ENCODE data around the gene SETD2. TPM values are rescaled to one million over a fixed set of nuclear protein-coding genes. Genes with fewer than 3 reads are reported as not detected.
A peak's percentile ranks its signal among the peaks of the same experiment; 100 is the strongest.

SETD2 gene
- total and polyA plus RNA-seq, 7 donors = 12.0 to 72.6 (median 52.3) TPM

GRCh38 chr3:47176582-47176981 is 12.7 kb upstream of the SETD2 start:
- intact Hi-C loops (cut with DNase I) = no loop called here
- no peak overlapping the region for H3K4me3 ChIP-seq
- WGBS, 2 donors = 95 to 96% methylated on average over 5 of the region's 5 CpGs
- no peak for TF ChIP-seq POLR2A (IDR thresholded peaks at IDR 0.05)
- TF ChIP-seq EP300 (IDR thresholded peaks at IDR 0.05) = no peak
- TF ChIP-seq CTCF (IDR thresholded peaks at IDR 0.05) = no peak
- TF ChIP-seq POLR2AphosphoS5 (IDR thresholded peaks at IDR 0.05) = no peak
- no peak overlapping the region for H3K27ac ChIP-seq
- no peaks in the 10 kb centered on the region for H3K27me3 ChIP-seq
- no peaks in the 10 kb centered on the region for H3K4me1 ChIP-seq
- peaks cover 0 to 23% (median 4%) of the 10 kb centered on the region in 4 donors for H3K36me3 ChIP-seq
- no peak for DNase-seq
- no peaks in the 10 kb centered on the region for H3K9me3 ChIP-seq

GRCh38 chr3:47163169-47164006 is 525 bp downstream of the SETD2 start:
- TF ChIP-seq POLR2AphosphoS5 (IDR thresholded peaks at IDR 0.05) = peak in 1 of 4 donors; percentile 7
- no peak for TF ChIP-seq CTCF (IDR thresholded peaks at IDR 0.05)
- TF ChIP-seq POLR2A (IDR thresholded peaks at IDR 0.05) = no peak
- intact Hi-C loops (cut with DNase I) = loop anchor here (1.0 to 10.0 kb wide), 6 partner anchors 120 to 229 kb away; partner anchors contain the start of genes CCDC12, NBEAL2 and PTPN23
- H3K27ac ChIP-seq = peak overlapping the region; percentile 92 to 98 (median 96)
- peak; percentile 70 for DNase-seq
- no peaks in the 10 kb centered on the region for H3K36me3 ChIP-seq
- no peaks in the 10 kb centered on the region for H3K9me3 ChIP-seq
- peak overlapping the region; percentile 67 to 96 (median 82) for H3K4me3 ChIP-seq
- WGBS, 2 donors = 0% methylated on average over 106 of the region's 106 CpGs
- H3K27me3 ChIP-seq = no peaks in the 10 kb centered on the region
- H3K4me1 ChIP-seq = peaks cover 0 to 62% (median 58%) of the 10 kb centered on the region in 4 donors

DNA sequence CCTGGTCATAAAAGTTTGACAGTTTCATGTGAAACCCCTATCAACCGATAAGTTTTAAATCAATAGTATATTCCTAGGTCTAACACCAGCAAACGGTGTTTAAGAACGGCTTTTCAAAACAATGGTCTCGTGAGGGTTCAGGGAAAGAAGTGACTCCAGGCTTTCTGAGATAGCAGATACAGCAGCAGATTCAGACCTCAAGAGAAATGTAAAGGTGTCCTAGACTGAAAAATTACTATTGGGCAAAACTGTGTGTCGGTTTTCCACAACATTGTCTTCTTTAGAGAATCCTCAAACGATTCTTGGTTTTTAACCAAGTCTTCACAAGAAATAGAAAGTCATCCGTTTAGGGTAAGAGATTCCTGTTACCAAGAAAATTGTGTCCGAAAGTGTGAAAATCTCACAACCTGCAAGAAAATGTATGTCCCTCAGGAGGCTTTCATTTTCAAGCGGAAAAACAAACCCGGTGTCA is 1.2 kb downstream of the SETD2 start:
- Histone ChIP-seq H3K36me3 (no peaks in the 10 kb centered on the region), H3K27ac (peak overlapping the region; percentile 92 to 98 (median 96)), H3K4me3 (peak overlapping the region; percentile 67 to 96 (median 82)), H3K9me3 (no peaks in the 10 kb centered on the region), H3K27me3 (no peaks in the 10 kb centered on the region), H3K4me1 (peaks cover 0 to 69% (median 62%) of the 10 kb centered on the region in 4 donors)
- WGBS, 2 donors = 1 to 2% methylated on average over 10 of the region's 10 CpGs
- no peak for DNase-seq
- intact Hi-C loops (cut with DNase I) = loop anchor here (5.0 to 10.0 kb wide), 5 partner anchors 158 to 228 kb away; partner anchors contain the start of genes CCDC12, NBEAL2 and PTPN23
- TF ChIP-seq CTCF (IDR thresholded peaks at IDR 0.05) = no peak

GRCh38 chr3:47161983-47162696 is 1.8 kb downstream of the SETD2 start:
- Histone ChIP-seq H3K36me3 (no peaks in the 10 kb centered on the region), H3K27me3 (no peaks in the 10 kb centered on the region), H3K9me3 (no peaks in the 10 kb centered on the region), H3K27ac (peak overlapping the region; percentile 92 to 98 (median 96)), H3K4me3 (peak overlapping the region; percentile 67 to 96 (median 82)), H3K4me1 (peaks cover 0 to 75% (median 67%) of the 10 kb centered on the region in 4 donors)
- TF ChIP-seq POLR2AphosphoS5 (IDR thresholded peaks at IDR 0.05) = no peak
- TF ChIP-seq EP300 (IDR thresholded peaks at IDR 0.05) = no peak
- no peak for TF ChIP-seq POLR2A (IDR thresholded peaks at IDR 0.05)
- TF ChIP-seq CTCF (IDR thresholded peaks at IDR 0.05) = no peak
- intact Hi-C loops (cut with DNase I) = loop anchor here (5.0 to 10.0 kb wide), 5 partner anchors 157 to 227 kb away; partner anchors contain the start of genes CCDC12, NBEAL2 and PTPN23
- 2 to 8% methylated on average over 4 of the region's 4 CpGs for WGBS, 2 donors
- DNase-seq = no peak

Data from sigmoid colon (tissue), 7 donors.